ENCODE measurements around the gene STK17B.

Gene STK17B

GRCh38 chr2:196159221-196159892 lies 12.0 kb downstream of the STK17B start:
- DNase-seq (ENCODE audit: low spot score) = no peak

GRCh38 chr2:196155575-196155974 lies 15.8 kb downstream of the STK17B start:
- DNase-seq (ENCODE audit: low spot score) = no peak

GRCh38 chr2:196153480-196153879 lies 17.9 kb downstream of the STK17B start:
- no peak for DNase-seq (ENCODE audit: low spot score)

- no peak for DNase-seq (ENCODE audit: low spot score)
Measured at GRCh38 chr2:196149948-196150347, 21.4 kb downstream of the STK17B start.

- DNase-seq (ENCODE audit: low spot score) = no peak
Measured at GRCh38 chr2:196148736-196149135, 22.6 kb downstream of the STK17B start.

GRCh38 chr2:196145256-196145655 lies 26.1 kb downstream of the STK17B start:
- DNase-seq (ENCODE audit: low spot score) = no peak

GRCh38 chr2:196144513-196145126 lies 26.8 kb downstream of the STK17B start:
- no peak for DNase-seq (ENCODE audit: low spot score)

- no peak for DNase-seq (ENCODE audit: low spot score)
Measured at GRCh38 chr2:196143730-196144131, 27.6 kb downstream of the STK17B start.

- no peak for DNase-seq (ENCODE audit: low spot score)
Measured at GRCh38 chr2:196142825-196143224, 28.6 kb downstream of the STK17B start.

GRCh38 chr2:196140213-196140612 lies 31.2 kb downstream of the STK17B start:
- no peak for DNase-seq (ENCODE audit: low spot score)

GRCh38 chr2:196137271-196137670 lies 34.1 kb downstream of the STK17B start:
- DNase-seq (ENCODE audit: low spot score) = no peak

GRCh38 chr2:196136151-196136550 lies 35.2 kb downstream of the STK17B start:
- no peak for DNase-seq (ENCODE audit: low spot score)

- DNase-seq (ENCODE audit: low spot score) = peak; percentile 6
Measured at GRCh38 chr2:196131949-196132925, 39.1 kb downstream of the STK17B start.

- DNase-seq (ENCODE audit: low spot score) = peak; percentile 3
Measured at GRCh38 chr2:196131384-196131937, 39.9 kb downstream of the STK17B start.

GRCh38 chr2:196130039-196130825 lies 41.1 kb downstream of the STK17B start:
- DNase-seq (ENCODE audit: low spot score) = no peak

GRCh38 chr2:196128749-196129148 lies 42.6 kb downstream of the STK17B start:
- DNase-seq (ENCODE audit: low spot score) = no peak

GRCh38 chr2:196125596-196125995 lies 45.8 kb downstream of the STK17B start:
- DNase-seq (ENCODE audit: low spot score) = no peak

GRCh38 chr2:196123679-196124373 lies 47.6 kb downstream of the STK17B start:
- DNase-seq (ENCODE audit: low spot score) = no peak

GRCh38 chr2:196119926-196120325 lies 51.5 kb downstream of the STK17B start:
- no peak for DNase-seq (ENCODE audit: low spot score)

GRCh38 chr2:196117214-196117705 lies 54.1 kb downstream of the STK17B start:
- no peak for DNase-seq (ENCODE audit: low spot score)

Data from SK-N-DZ (cell line).